Tibial nerve (tissue), 4 donors: ENCODE results near the gene SNX25. TPM values are rescaled to one million over a fixed set of nuclear protein-coding genes. Genes with fewer than 3 reads are reported as not detected.
A peak's percentile ranks its signal among the peaks of the same experiment; 100 is the strongest.

ENCODE experiments used
- DNase-seq, 2 donors: peaks; one replicate each; pipeline ENCODE4 v3.0.0-alpha.2; 2019; ENCODE audit warnings: low spot score in 2 of 2
- H3K27ac ChIP-seq, 4 donors: fragments of 200-600 bp; sonication (generic) in 3 of 4; one replicate each; pipeline ENCODE4 v1.5.1; 2017 to 2019; ENCODE audit warnings: mild to moderate bottlenecking in 1 of 4
- H3K27me3 ChIP-seq, 2 donors: fragments of 200-600 bp; sonication (generic) in 1 of 2; one replicate each; pipeline versions ENCODE4 v1.5.1 to v1.6.0; 2017 to 2019
- H3K36me3 ChIP-seq, 3 donors: fragments of 200-600 bp; sonication (generic); one replicate each; pipeline ENCODE4 v1.5.1; 2018 to 2019
- H3K4me1 ChIP-seq, 4 donors: fragments of 200-600 bp; sonication (generic) in 3 of 4; one replicate each; pipeline ENCODE4 v1.5.1; 2017 to 2019
- H3K4me3 ChIP-seq, 4 donors: fragments of 200-600 bp; sonication (generic) in 3 of 4; one replicate each; pipeline ENCODE4 v1.5.1; 2017 to 2019; ENCODE audit warnings: mild to moderate bottlenecking in 1 of 4, moderate library complexity in 1 of 4
- H3K9me3 ChIP-seq, 4 donors: fragments of 200-600 bp; sonication (generic) in 3 of 4; one replicate each; pipeline ENCODE4 v1.5.1; 2017 to 2019
- CTCF ChIP-seq, 5 experiments: fragments of 200-600 bp in 3 of 5; fragments of 450-650 bp in 2 of 5; sonication (generic) in 3 of 5; IDR thresholded peaks; one replicate each; pipeline ENCODE4 v1.5.1; 2016 to 2019; ENCODE audit warnings: antibody characterized with exemption in 5 of 5, mild to moderate bottlenecking in 3 of 5, moderate library complexity in 2 of 5
- EP300 ChIP-seq, 2 donors: sonication (generic); formaldehyde crosslinking; IDR thresholded peaks; one replicate each; pipeline ENCODE4 v1.6.1; 2017; ENCODE audit warnings: antibody characterized with exemption in 2 of 2, mild to moderate bottlenecking in 1 of 2
- POLR2A ChIP-seq, 2 donors: fragments of 450-650 bp; IDR thresholded peaks; one replicate each; pipeline ENCODE4 v1.6.1; 2017; ENCODE audit warnings: antibody characterized with exemption in 2 of 2, mild to moderate bottlenecking in 2 of 2, moderate library complexity in 2 of 2
- WGBS, 2 donors: methylation state at CpG; one replicate each; pipeline ENCODE4 v1.1.5; 2018; 5-methylcytosine and 5-hydroxymethylcytosine counted together
- total RNA-seq, 4 donors: library from RNA; depleted of rRNA; stranded (reverse); fragments of >200 nt; gene quantifications; one replicate each; pipeline ENCODE4 v1.1.0, GENCODE V29; 2016

SNX25 gene
- total RNA-seq, 4 donors from 2014 or later: 17.7 to 29.4 (median 23.5) TPM

GRCh38 chr4:185387957-185388356 is 178.6 kb downstream of the SNX25 start:
- TF ChIP-seq CTCF (IDR thresholded peaks at IDR 0.05): no peak
- no peak for TF ChIP-seq EP300 (IDR thresholded peaks at IDR 0.05)
- TF ChIP-seq POLR2A (IDR thresholded peaks at IDR 0.05): no peak
- DNase-seq: no peak
- Histone ChIP-seq H3K9me3 (no peaks in the 10 kb centered on the region), H3K4me1 (peaks cover 0 to 20% (median 5%) of the 10 kb centered on the region in 4 donors), H3K27ac (no peak overlapping the region), H3K27me3 (no peaks in the 10 kb centered on the region), H3K4me3 (no peak overlapping the region), H3K36me3 (peaks cover 0 to 5% (median 0%) of the 10 kb centered on the region in 3 donors)
- 95 to 98% methylated on average over 12 of the region's 12 CpGs for WGBS, 2 donors

- 84 to 94% methylated on average over 6 of the region's 6 CpGs for WGBS, 2 donors
- TF ChIP-seq CTCF (IDR thresholded peaks at IDR 0.05) (no peak), EP300 (IDR thresholded peaks at IDR 0.05) (no peak), POLR2A (IDR thresholded peaks at IDR 0.05) (no peak)
- H3K4me1 ChIP-seq: peaks cover 0 to 14% (median 3%) of the 10 kb centered on the region in 4 donors
These were observed 181.5 kb downstream of the SNX25 start for GRCh38 chr4:185390941-185391340.

GRCh38 chr4:185392156-185392555 is 182.8 kb downstream of the SNX25 start:
- no peak for DNase-seq
- H3K27me3 ChIP-seq: no peaks in the 10 kb centered on the region
- TF ChIP-seq EP300 (IDR thresholded peaks at IDR 0.05) (no peak), CTCF (IDR thresholded peaks at IDR 0.05) (no peak), POLR2A (IDR thresholded peaks at IDR 0.05) (no peak)
- WGBS, 2 donors: 83 to 87% methylated on average over 1 of the region's 1 CpG
- no peak overlapping the region for H3K27ac ChIP-seq
- H3K36me3 ChIP-seq: peaks cover 0 to 5% (median 0%) of the 10 kb centered on the region in 3 donors
- no peak overlapping the region for H3K4me3 ChIP-seq
- H3K4me1 ChIP-seq: peaks cover 0 to 15% (median 5%) of the 10 kb centered on the region in 4 donors
- no peaks in the 10 kb centered on the region for H3K9me3 ChIP-seq

More at GRCh38 chr4:185390941-185391340, 181.5 kb downstream of the SNX25 start:
- H3K27me3 ChIP-seq: no peaks in the 10 kb centered on the region
- H3K36me3 ChIP-seq: peaks cover 0 to 5% (median 0%) of the 10 kb centered on the region in 3 donors
- no peak for DNase-seq
- no peaks in the 10 kb centered on the region for H3K9me3 ChIP-seq
- no peak overlapping the region for H3K27ac ChIP-seq
- H3K4me3 ChIP-seq: no peak overlapping the region

- WGBS, 2 donors: 40 to 43% methylated on average over 12 of the region's 12 CpGs
- Histone ChIP-seq H3K36me3 (no peaks in the 10 kb centered on the region), H3K4me1 (peaks cover 0 to 40% (median 7%) of the 10 kb centered on the region in 4 donors), H3K27me3 (no peaks in the 10 kb centered on the region), H3K4me3 (peak overlapping the region; percentile 87 to 98 (median 96)), H3K27ac (peak overlapping the region; percentile 97 to 100 (median 100)), H3K9me3 (no peaks in the 10 kb centered on the region)
- no peak for TF ChIP-seq EP300 (IDR thresholded peaks at IDR 0.05)
- TF ChIP-seq POLR2A (IDR thresholded peaks at IDR 0.05): no peak
- TF ChIP-seq CTCF (IDR thresholded peaks at IDR 0.05): no peak
- no peak for DNase-seq
These were observed 185.3 kb downstream of the SNX25 start for GRCh38 chr4:185394568-185395237.

GRCh38 chr4:185395238-185395955 is 186.0 kb downstream of the SNX25 start, which contains the start of gene LRP2BP:
TSS of gene LRP2BP (minus strand) at chr4:185395924. CDS start at chr4:185378186, 17,738 bp downstream.
- WGBS, 2 donors: 2% methylated on average over 12 of the region's 12 CpGs
- TF ChIP-seq POLR2A (IDR thresholded peaks at IDR 0.05) (no peak), EP300 (IDR thresholded peaks at IDR 0.05) (peak in 1 of 2 donors; percentile 81), CTCF (IDR thresholded peaks at IDR 0.05) (no peak)
- Histone ChIP-seq H3K27ac (peak within 1 kb of the TSS; percentile 97 to 100 (median 100)), H3K27me3 (no peaks in the 10 kb centered on the region), H3K36me3 (peaks cover 0 to 5% (median 0%) of the 10 kb centered on the region in 3 donors), H3K4me1 (peaks cover 0 to 47% (median 7%) of the 10 kb centered on the region in 4 donors), H3K9me3 (no peaks in the 10 kb centered on the region), H3K4me3 (peak within 1 kb of the TSS; percentile 87 to 98 (median 96))
- DNase-seq: no peak
